HG03103 (cell line): ENCODE data around the gene PRKN.

ENCODE experiments used
- ATAC-seq: cut with Tn5 transposase; IDR thresholded peaks from one replicate; pipeline ENCODE4 v1.9.1; 2021; ENCODE audit warnings: low read depth; ENCODE audit not compliant: unreplicated experiment

PRKN gene

GRCh38 chr6:161667957-161668356 is 1059.6 kb downstream of the PRKN start:
- no peak for ATAC-seq

- no peak for ATAC-seq
Measured at GRCh38 chr6:161663682-161664081, 1063.9 kb downstream of the PRKN start.

- ATAC-seq = no peak
Measured at GRCh38 chr6:161660666-161661571, 1066.6 kb downstream of the PRKN start.

GRCh38 chr6:161658211-161658610 is 1069.4 kb downstream of the PRKN start:
- no peak for ATAC-seq

GRCh38 chr6:161654209-161654608 is 1073.4 kb downstream of the PRKN start:
- no peak for ATAC-seq

GRCh38 chr6:161651949-161652348 is 1075.6 kb downstream of the PRKN start:
- no peak for ATAC-seq

GRCh38 chr6:161649841-161650240 is 1077.7 kb downstream of the PRKN start:
- no peak for ATAC-seq

- no peak for ATAC-seq
Measured at GRCh38 chr6:161649068-161649467, 1078.5 kb downstream of the PRKN start.

GRCh38 chr6:161647234-161647633 is 1080.3 kb downstream of the PRKN start:
- no peak for ATAC-seq

- ATAC-seq = no peak
Measured at GRCh38 chr6:161644521-161644920, 1083.0 kb downstream of the PRKN start.

- no peak for ATAC-seq
Measured at GRCh38 chr6:161641175-161641574, 1086.4 kb downstream of the PRKN start.

GRCh38 chr6:161639772-161640171 is 1087.8 kb downstream of the PRKN start:
- no peak for ATAC-seq

GRCh38 chr6:161637658-161638057 is 1089.9 kb downstream of the PRKN start:
- ATAC-seq = no peak

- no peak for ATAC-seq
Measured at GRCh38 chr6:161636882-161637430, 1090.6 kb downstream of the PRKN start.

GRCh38 chr6:161635975-161636374 is 1091.6 kb downstream of the PRKN start:
- no peak for ATAC-seq

GRCh38 chr6:161634916-161635315 is 1092.7 kb downstream of the PRKN start:
- ATAC-seq = no peak

GRCh38 chr6:161631676-161632194 is 1095.8 kb downstream of the PRKN start:
- no peak for ATAC-seq

- no peak for ATAC-seq
Measured at GRCh38 chr6:161630674-161631073, 1096.9 kb downstream of the PRKN start.

GRCh38 chr6:161626132-161626676 is 1101.4 kb downstream of the PRKN start:
- ATAC-seq = no peak

GRCh38 chr6:161624111-161624510 is 1103.5 kb downstream of the PRKN start:
- ATAC-seq = no peak

GRCh38 chr6:161622779-161623178 is 1104.8 kb downstream of the PRKN start:
- no peak for ATAC-seq
